HepG2 (cell line): ENCODE measurements around the gene BABAM2. TPM values are rescaled to one million over a fixed set of nuclear protein-coding genes. Genes with fewer than 3 reads are reported as not detected.

ENCODE experiments used
- ATAC-seq: fragments of 200-7000 bp; cut with Tn5 transposase; 3 replicates; pipeline ENCODE4 v1.9.1; 2020; ENCODE audit warnings: mild to moderate bottlenecking, moderate library complexity
- BruUV-seq: library from RNA; stranded (reverse); fragments of 400-500 nt; replicated peaks from 2 replicates; lab custom pipeline; 2021; lab: Mats Ljungman, UMichigan
- CTCF ChIA-PET: fragments of 300-600 bp; formaldehyde crosslinking; extraction: SDS; loops from one replicate; lab custom pipeline; 2021; ENCODE audit warnings: low total read pairs, inconsistent platforms, low intra/inter-chr PET ratio; lab: Yijun Ruan, JAX
- POLR2A ChIA-PET: fragments of 350-600 bp; sonication (Branson Sonifier 250); formaldehyde crosslinking; loops from one replicate; lab custom pipeline; 2020; ENCODE audit warnings: antibody characterized with exemption, inconsistent platforms; lab: Yijun Ruan, JAX
- DNase-seq: peaks from one replicate; pipeline ENCODE4 v3.0.0-alpha.2; 2015; ENCODE audit warnings: low spot score
- FAIRE-seq: peaks from 3 replicates; lab custom pipeline; 2011; peaks lifted over from hg19 to GRCh38; lab: Jason Lieb, UNC
- H2AFZ ChIP-seq: one replicate; pipeline ENCODE4 v1.6.1; 2011; ENCODE audit warnings: low read length, inconsistent platforms
- H3K27ac ChIP-seq: fragments of 300-600 bp; 3 replicates; pipeline ENCODE4 v1.8.0; 2011; ENCODE audit warnings: mixed run types, mild to moderate bottlenecking, mixed read lengths, low read length, inconsistent platforms; ENCODE audit not compliant: insufficient read depth; ENCODE audit errors: extremely low read length
- H3K27me3 ChIP-seq, 2 experiments: fragments of 200-600 bp in 1 of 2; 2 replicates in 1 of 2; 3 replicates in 1 of 2; pipeline versions ENCODE4 v1.6.0 to v1.8.0; 2011; ENCODE audit warnings: low read length in 2 of 2, mild to moderate bottlenecking in 2 of 2, moderate library complexity in 2 of 2, inconsistent platforms in 1 of 2; ENCODE audit not compliant: insufficient read depth in 2 of 2, control insufficient read depth in 1 of 2
- H3K36me3 ChIP-seq, 2 experiments: fragments of 200-600 bp in 1 of 2; replicated peaks in 1 of 2; 2 replicates in 1 of 2; 3 replicates in 1 of 2; pipeline versions ENCODE4 v1.5.1 to v1.8.0; 2011; ENCODE audit warnings: low read length in 2 of 2, inconsistent platforms in 1 of 2; ENCODE audit not compliant: insufficient read depth in 2 of 2, control insufficient read depth in 1 of 2
- H3K4me1 ChIP-seq: 2 replicates; pipeline ENCODE4 v1.5.1; 2012; ENCODE audit warnings: low read length, inconsistent platforms; ENCODE audit not compliant: insufficient read depth
- H3K4me2 ChIP-seq: 2 replicates; pipeline ENCODE4 v1.6.0; 2011; ENCODE audit warnings: low read depth, low read length, inconsistent platforms
- H3K4me3 ChIP-seq, 3 experiments: fragments of 200-600 bp in 1 of 3; sonication (generic), shearing (Covaris generic) in 1 of 3; replicated peaks in 1 of 3; 2 replicates each; pipeline ENCODE4 v1.5.1; 2011 to 2016; ENCODE audit warnings: low read length in 3 of 3, inconsistent platforms in 2 of 3, low read depth in 2 of 3, mild to moderate bottlenecking in 2 of 3, control low read depth in 1 of 3, mixed read lengths in 1 of 3; ENCODE audit not compliant: insufficient read depth in 1 of 3
- H3K79me2 ChIP-seq: one replicate; pipeline ENCODE4 v1.6.1; 2011; ENCODE audit warnings: low read length, inconsistent platforms; ENCODE audit not compliant: insufficient read depth
- H3K9ac ChIP-seq: 2 replicates; pipeline ENCODE4 v1.6.0; 2011; ENCODE audit warnings: mild to moderate bottlenecking, low read depth, low read length, inconsistent platforms; ENCODE audit not compliant: insufficient read depth
- H3K9me3 ChIP-seq: 2 replicates; pipeline ENCODE4 v1.5.1; 2012; ENCODE audit warnings: mild to moderate bottlenecking, low read length
- H4K20me1 ChIP-seq: 2 replicates; pipeline ENCODE4 v1.6.0; 2011; ENCODE audit warnings: inconsistent platforms, mild to moderate bottlenecking, low read length, moderate library complexity; ENCODE audit not compliant: insufficient read depth
- ELF4 ChIP-seq: sonication (generic); formaldehyde crosslinking; IDR thresholded peaks from 2 replicates; pipeline ENCODE4 v1.5.0; 2020; ENCODE audit warnings: missing genetic modification reagents, mild to moderate bottlenecking, moderate library complexity, borderline replicate concordance
- GMEB2 ChIP-seq: IDR thresholded peaks from 2 replicates; pipeline ENCODE4 v1.6.1; 2016; ENCODE audit warnings: missing biosample characterization, missing genetic modification reagents, low read depth
- IRX3 ChIP-seq: sonication (generic); formaldehyde crosslinking; IDR thresholded peaks from 2 replicates; pipeline ENCODE4 v1.8.1; 2023; ENCODE audit warnings: mild to moderate bottlenecking, low read depth, missing genetic modification reagents, borderline replicate concordance
- JUND ChIP-seq: sonication (generic); formaldehyde crosslinking; IDR thresholded peaks from 2 replicates; pipeline ENCODE4 v1.8.0; 2022; ENCODE audit warnings: mild to moderate bottlenecking, missing genetic modification reagents
- PTBP1 ChIP-seq: fragments of 200-400 bp; formaldehyde crosslinking; IDR thresholded peaks from 2 replicates; pipeline ENCODE4 v1.6.1; 2018; ENCODE audit warnings: low read length, low read depth; ENCODE audit not compliant: poor library complexity, severe bottlenecking
- RBM22 ChIP-seq: fragments of 200-400 bp; formaldehyde crosslinking; optimal IDR thresholded peaks from 2 replicates; pipeline ENCODE3; 2017; ENCODE audit warnings: mild to moderate bottlenecking, low read length, moderate library complexity
- REST ChIP-seq, 2 experiments: IDR thresholded peaks; 2 replicates each; pipeline ENCODE4 v1.6.1; 2011 to 2012; ENCODE audit warnings: low read length in 2 of 2, borderline replicate concordance in 1 of 2, low read depth in 1 of 2, mild to moderate bottlenecking in 1 of 2, moderate library complexity in 1 of 2
- RFXANK ChIP-seq: IDR thresholded peaks from 2 replicates; pipeline ENCODE4 v1.6.1; 2016
- SIN3A ChIP-seq: IDR thresholded peaks from 2 replicates; pipeline ENCODE4 v1.6.1; 2011; ENCODE audit warnings: low read depth, mild to moderate bottlenecking, control low read depth, low read length, borderline replicate concordance
- TBL1XR1 ChIP-seq: fragments of 150-350 bp; IDR thresholded peaks from 2 replicates; pipeline ENCODE4 v1.6.1; 2014; ENCODE audit warnings: borderline replicate concordance, low read length; ENCODE audit not compliant: partially characterized antibody
- WIZ ChIP-seq: sonication (generic); formaldehyde crosslinking; IDR thresholded peaks from 2 replicates; pipeline ENCODE4 v1.5.1; 2020; ENCODE audit warnings: mild to moderate bottlenecking, missing genetic modification reagents
- ZFX ChIP-seq: sonication (generic); formaldehyde crosslinking; IDR thresholded peaks from 2 replicates; pipeline ENCODE4 v1.4.0; 2020; ENCODE audit warnings: mild to moderate bottlenecking, low read depth, missing genetic modification reagents, moderate library complexity
- ZKSCAN1 ChIP-seq: fragments of 150-350 bp; IDR thresholded peaks from 2 replicates; pipeline ENCODE4 v1.6.1; 2014; ENCODE audit warnings: low read length
- ZNF496 ChIP-seq: sonication (generic); formaldehyde crosslinking; IDR thresholded peaks from 2 replicates; pipeline ENCODE4 v1.8.1; 2023; ENCODE audit warnings: mild to moderate bottlenecking, moderate library complexity, missing genetic modification reagents; ENCODE audit not compliant: insufficient replicate concordance
- ZNF513 ChIP-seq: sonication (generic); formaldehyde crosslinking; conservative IDR thresholded peaks from 2 replicates; pipeline ENCODE4 v1.5.0; 2020; ENCODE audit warnings: missing genetic modification reagents
- ZNF563 ChIP-seq: sonication (generic); formaldehyde crosslinking; IDR thresholded peaks from 2 replicates; pipeline ENCODE4 v1.8.0; 2022; ENCODE audit warnings: mild to moderate bottlenecking, moderate library complexity, missing genetic modification reagents
- ZNF567 ChIP-seq: sonication (generic); formaldehyde crosslinking; IDR thresholded peaks from 2 replicates; pipeline ENCODE4 v1.8.1; 2023; ENCODE audit warnings: mild to moderate bottlenecking, missing genetic modification reagents, borderline replicate concordance
- ZNF782 ChIP-seq: sonication (generic); formaldehyde crosslinking; IDR thresholded peaks from 2 replicates; pipeline ENCODE4 v1.4.0; 2020; ENCODE audit warnings: missing genetic modification reagents, mild to moderate bottlenecking, borderline replicate concordance
- ZNF839 ChIP-seq: sonication (generic); formaldehyde crosslinking; IDR thresholded peaks from 2 replicates; pipeline ENCODE4 v1.4.0; 2020; ENCODE audit warnings: missing genetic modification reagents, mild to moderate bottlenecking, borderline replicate concordance
- WGBS: methylation state at CpG from one replicate; pipeline ENCODE4 v1.1.6; 2017; ENCODE audit warnings: low lambda C conversion rate; 5-methylcytosine and 5-hydroxymethylcytosine counted together
- in situ Hi-C: cut with HindIII; loops from 2 replicates; pipeline ENCODE4 v1.10.0; 2017; ENCODE audit warnings: low pct_unique_long_range_greater_than_20kb; ENCODE audit not compliant: extremely low pct_ligation_motif_present
- intact Hi-C: fragments of 100-400 bp; cut with micrococcal nuclease; formaldehyde crosslinking; loops from one replicate; pipeline ENCODE4 v1.10.0; 2022; ENCODE audit not compliant: unreplicated experiment
- polyA plus RNA-seq, 8 experiments: library from polyadenylated mRNA; depleted of rRNA in 3 of 8; stranded (reverse) in 7 of 8; unstranded in 1 of 8; fragments of >200 nt; fragmentation: Illumina TruSeq in 4 of 8; extraction: Trizol in 4 of 8; gene quantifications; 2 replicates each; pipeline versions ENCODE4 v1.2.1 to v1.2.3, GENCODE V29; 2011 to 2016; ENCODE audit warnings: low read depth in 4 of 8, missing spikeins in 1 of 8, mixed read lengths in 1 of 8; ENCODE audit not compliant: insufficient read depth in 1 of 8
- total RNA-seq, 5 experiments: library from RNA; depleted of rRNA; stranded (reverse); fragments of >200 nt; fragmentation: Illumina TruSeq; extraction: Trizol; gene quantifications; 2 replicates each; pipeline ENCODE4 v1.2.3, GENCODE V29; 2016; ENCODE audit warnings: low read depth in 1 of 5

BABAM2 gene
- total and polyA plus RNA-seq, 2 of the 13 experiments (the other 11 are each of a cell fraction or from before 2014, with no cell fraction given) = 24.9 to 28.0 TPM

- Histone ChIP-seq H3K27me3 (no peaks in the 10 kb centered on the region), H4K20me1 (no peaks in the 10 kb centered on the region), H3K4me2 (no peak overlapping the region), H3K9me3 (no peaks in the 10 kb centered on the region), H3K79me2 (no peaks in the 10 kb centered on the region), H2AFZ (no peak overlapping the region), H3K4me3 (no peak overlapping the region), H3K4me1 (no peaks in the 10 kb centered on the region), H3K27ac (no peak overlapping the region), H3K9ac (no peak overlapping the region), H3K36me3 (no peaks in the 10 kb centered on the region)
- intact Hi-C loops (no loop called here), in situ Hi-C loops (no loop called here)
- POLR2A ChIA-PET = no interaction called here
- ATAC-seq (no peak), DNase-seq (no peak), FAIRE-seq (no peak)
- no TSS peak for BruUV-seq
- CTCF ChIA-PET = no interaction called here
- TF ChIP-seq REST (IDR thresholded peaks at IDR 0.05; ENCODE audit: borderline replicate concordance in 1 of 2, low read depth in 1 of 2, low read length in 2 of 2) (no peak), ZNF839 (CRISPR knock-in tag) (no peak), ZNF782 (no peak), GMEB2 (CRISPR knock-in tag) (no peak), ZNF496 (CRISPR knock-in tag) (no peak), WIZ (CRISPR knock-in tag) (no peak), PTBP1 (no peak), RFXANK (no peak), ZKSCAN1 (no peak), ZNF567 (CRISPR knock-in tag) (no peak), ELF4 (no peak), ZNF563 (CRISPR knock-in tag) (no peak), IRX3 (CRISPR knock-in tag) (no peak), SIN3A (no peak), JUND (CRISPR knock-in tag) (no peak), ZNF513 (no peak), TBL1XR1 (no peak), RBM22 (no peak), ZFX (no peak)
- 96% methylated on average over 5 of the region's 5 CpGs for WGBS
These were observed 47.6 kb upstream of the BABAM2 start for GRCh38 chr2:27842894-27843293.
